ENCODE data around the gene NEK9. TPM values are rescaled to one million over a fixed set of nuclear protein-coding genes. Genes with fewer than 3 reads are reported as not detected.

NEK9 gene
- total and polyA plus RNA-seq, 4 donors = 13.4 to 46.0 (median 29.8) TPM

DNA sequence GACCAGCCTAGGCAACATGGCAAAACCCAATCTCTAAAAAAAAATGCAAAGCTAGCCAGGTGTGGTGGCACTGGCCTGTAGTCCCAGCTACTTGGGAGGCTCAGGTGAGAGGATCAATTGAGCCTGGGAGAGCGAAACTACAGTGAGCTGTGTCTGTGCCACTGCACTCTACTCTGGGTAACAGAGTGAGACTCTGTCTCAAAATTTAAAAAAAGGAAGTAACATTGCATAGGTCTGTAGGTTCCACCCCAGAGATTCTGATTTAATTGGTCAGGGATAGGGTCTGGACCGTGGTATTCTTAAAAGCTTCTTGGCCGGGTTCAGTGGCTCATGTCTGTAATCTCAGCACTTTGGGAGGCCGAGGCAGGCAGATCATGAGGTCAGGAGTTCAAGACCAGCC is 31.2 kb downstream of the NEK9 start:
- DNase-seq (ENCODE audit: low spot score) = no peak
- TF ChIP-seq FOXA1 (IDR thresholded peaks at IDR 0.05) (no peak), EGR1 (IDR thresholded peaks at IDR 0.05; ENCODE audit: low read depth in 2 of 2) (no peak), NR2F2 (IDR thresholded peaks at IDR 0.05) (no peak), SP1 (IDR thresholded peaks at IDR 0.05) (no peak), RXRA (IDR thresholded peaks at IDR 0.05) (no peak), HNF4G (IDR thresholded peaks at IDR 0.05) (no peak), HNF4A (conservative IDR thresholded peaks at IDR 0.05) (no peak), JUND (IDR thresholded peaks at IDR 0.05) (no peak), FOXA2 (IDR thresholded peaks at IDR 0.05) (no peak), TAF1 (conservative IDR thresholded peaks at IDR 0.05) (no peak), GABPA (IDR thresholded peaks at IDR 0.05 in 1 of 2, conservative IDR thresholded peaks at IDR 0.05 in 1 of 2) (no peak), RAD21 (IDR thresholded peaks at IDR 0.05) (no peak), YY1 (IDR thresholded peaks at IDR 0.05) (no peak)
- TF ChIP-seq, protein P1, sequence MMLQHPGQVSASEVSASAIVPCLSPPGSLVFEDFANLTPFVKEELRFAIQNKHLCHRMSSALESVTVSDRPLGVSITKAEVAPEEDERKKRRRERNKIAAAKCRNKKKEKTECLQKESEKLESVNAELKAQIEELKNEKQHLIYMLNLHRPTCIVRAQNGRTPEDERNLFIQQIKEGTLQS (IDR thresholded peaks at IDR 0.05) = no peak
- TF ChIP-seq, protein P2, sequence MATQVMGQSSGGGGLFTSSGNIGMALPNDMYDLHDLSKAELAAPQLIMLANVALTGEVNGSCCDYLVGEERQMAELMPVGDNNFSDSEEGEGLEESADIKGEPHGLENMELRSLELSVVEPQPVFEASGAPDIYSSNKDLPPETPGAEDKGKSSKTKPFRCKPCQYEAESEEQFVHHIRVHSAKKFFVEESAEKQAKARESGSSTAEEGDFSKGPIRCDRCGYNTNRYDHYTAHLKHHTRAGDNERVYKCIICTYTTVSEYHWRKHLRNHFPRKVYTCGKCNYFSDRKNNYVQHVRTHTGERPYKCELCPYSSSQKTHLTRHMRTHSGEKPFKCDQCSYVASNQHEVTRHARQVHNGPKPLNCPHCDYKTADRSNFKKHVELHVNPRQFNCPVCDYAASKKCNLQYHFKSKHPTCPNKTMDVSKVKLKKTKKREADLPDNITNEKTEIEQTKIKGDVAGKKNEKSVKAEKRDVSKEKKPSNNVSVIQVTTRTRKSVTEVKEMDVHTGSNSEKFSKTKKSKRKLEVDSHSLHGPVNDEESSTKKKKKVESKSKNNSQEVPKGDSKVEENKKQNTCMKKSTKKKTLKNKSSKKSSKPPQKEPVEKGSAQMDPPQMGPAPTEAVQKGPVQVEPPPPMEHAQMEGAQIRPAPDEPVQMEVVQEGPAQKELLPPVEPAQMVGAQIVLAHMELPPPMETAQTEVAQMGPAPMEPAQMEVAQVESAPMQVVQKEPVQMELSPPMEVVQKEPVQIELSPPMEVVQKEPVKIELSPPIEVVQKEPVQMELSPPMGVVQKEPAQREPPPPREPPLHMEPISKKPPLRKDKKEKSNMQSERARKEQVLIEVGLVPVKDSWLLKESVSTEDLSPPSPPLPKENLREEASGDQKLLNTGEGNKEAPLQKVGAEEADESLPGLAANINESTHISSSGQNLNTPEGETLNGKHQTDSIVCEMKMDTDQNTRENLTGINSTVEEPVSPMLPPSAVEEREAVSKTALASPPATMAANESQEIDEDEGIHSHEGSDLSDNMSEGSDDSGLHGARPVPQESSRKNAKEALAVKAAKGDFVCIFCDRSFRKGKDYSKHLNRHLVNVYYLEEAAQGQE (IDR thresholded peaks at IDR 0.05) = no peak
- TF ChIP-seq, protein P3, sequence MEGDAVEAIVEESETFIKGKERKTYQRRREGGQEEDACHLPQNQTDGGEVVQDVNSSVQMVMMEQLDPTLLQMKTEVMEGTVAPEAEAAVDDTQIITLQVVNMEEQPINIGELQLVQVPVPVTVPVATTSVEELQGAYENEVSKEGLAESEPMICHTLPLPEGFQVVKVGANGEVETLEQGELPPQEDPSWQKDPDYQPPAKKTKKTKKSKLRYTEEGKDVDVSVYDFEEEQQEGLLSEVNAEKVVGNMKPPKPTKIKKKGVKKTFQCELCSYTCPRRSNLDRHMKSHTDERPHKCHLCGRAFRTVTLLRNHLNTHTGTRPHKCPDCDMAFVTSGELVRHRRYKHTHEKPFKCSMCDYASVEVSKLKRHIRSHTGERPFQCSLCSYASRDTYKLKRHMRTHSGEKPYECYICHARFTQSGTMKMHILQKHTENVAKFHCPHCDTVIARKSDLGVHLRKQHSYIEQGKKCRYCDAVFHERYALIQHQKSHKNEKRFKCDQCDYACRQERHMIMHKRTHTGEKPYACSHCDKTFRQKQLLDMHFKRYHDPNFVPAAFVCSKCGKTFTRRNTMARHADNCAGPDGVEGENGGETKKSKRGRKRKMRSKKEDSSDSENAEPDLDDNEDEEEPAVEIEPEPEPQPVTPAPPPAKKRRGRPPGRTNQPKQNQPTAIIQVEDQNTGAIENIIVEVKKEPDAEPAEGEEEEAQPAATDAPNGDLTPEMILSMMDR (IDR thresholded peaks at IDR 0.05; ENCODE audit: low read depth, low read length, missing input control) = no peak
- TF ChIP-seq, protein P4, sequence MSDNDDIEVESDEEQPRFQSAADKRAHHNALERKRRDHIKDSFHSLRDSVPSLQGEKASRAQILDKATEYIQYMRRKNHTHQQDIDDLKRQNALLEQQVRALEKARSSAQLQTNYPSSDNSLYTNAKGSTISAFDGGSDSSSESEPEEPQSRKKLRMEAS (IDR thresholded peaks at IDR 0.05) = no peak
- TF ChIP-seq, protein P5, sequence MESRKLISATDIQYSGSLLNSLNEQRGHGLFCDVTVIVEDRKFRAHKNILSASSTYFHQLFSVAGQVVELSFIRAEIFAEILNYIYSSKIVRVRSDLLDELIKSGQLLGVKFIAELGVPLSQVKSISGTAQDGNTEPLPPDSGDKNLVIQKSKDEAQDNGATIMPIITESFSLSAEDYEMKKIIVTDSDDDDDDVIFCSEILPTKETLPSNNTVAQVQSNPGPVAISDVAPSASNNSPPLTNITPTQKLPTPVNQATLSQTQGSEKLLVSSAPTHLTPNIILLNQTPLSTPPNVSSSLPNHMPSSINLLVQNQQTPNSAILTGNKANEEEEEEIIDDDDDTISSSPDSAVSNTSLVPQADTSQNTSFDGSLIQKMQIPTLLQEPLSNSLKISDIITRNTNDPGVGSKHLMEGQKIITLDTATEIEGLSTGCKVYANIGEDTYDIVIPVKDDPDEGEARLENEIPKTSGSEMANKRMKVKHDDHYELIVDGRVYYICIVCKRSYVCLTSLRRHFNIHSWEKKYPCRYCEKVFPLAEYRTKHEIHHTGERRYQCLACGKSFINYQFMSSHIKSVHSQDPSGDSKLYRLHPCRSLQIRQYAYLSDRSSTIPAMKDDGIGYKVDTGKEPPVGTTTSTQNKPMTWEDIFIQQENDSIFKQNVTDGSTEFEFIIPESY (IDR thresholded peaks at IDR 0.05) = no peak
- H3K9me3 ChIP-seq (ENCODE audit: control insufficient read depth in 4 of 4, low read length in 3 of 4) = no peaks in the 10 kb centered on the region
- no peaks in the 10 kb centered on the region for H3K27me3 ChIP-seq (ENCODE audit: control insufficient read depth in 4 of 4, insufficient read depth in 4 of 4, low read length in 3 of 4)
- no peaks in the 10 kb centered on the region for H3K4me1 ChIP-seq (ENCODE audit: control insufficient read depth in 4 of 4, insufficient read depth in 4 of 4, low read length in 3 of 4)
- 93% methylated on average over 4 of the region's 4 CpGs for WGBS
- no peak overlapping the region for H3K9ac ChIP-seq (ENCODE audit: low read depth in 1 of 2, low read length in 2 of 2)
- H3K27ac ChIP-seq (ENCODE audit: low read depth in 1 of 2, low read length in 2 of 2) = no peak overlapping the region
- H3K4me3 ChIP-seq (ENCODE audit: low read depth in 1 of 3, low read length in 3 of 3) = no peak overlapping the region
- peaks cover 5 to 73% (median 59%) of the 10 kb centered on the region in 4 donors for H3K36me3 ChIP-seq (ENCODE audit: control insufficient read depth in 4 of 4, insufficient read depth in 3 of 4, low read depth in 1 of 4, low read length in 3 of 4)
